Suprapubic skin (tissue), 4 donors: ENCODE results near the gene DAD1.

Source experiments
- EP300 ChIP-seq: sonication (generic); formaldehyde crosslinking; IDR thresholded peaks from one replicate; pipeline ENCODE4 v1.6.1; 2017; ENCODE audit warnings: antibody characterized with exemption
- POLR2AphosphoS5 ChIP-seq, 3 donors: sonication (generic); formaldehyde crosslinking; IDR thresholded peaks; one replicate each; pipeline ENCODE4 v1.6.1; 2017; ENCODE audit warnings: antibody characterized with exemption in 3 of 3

DNA sequence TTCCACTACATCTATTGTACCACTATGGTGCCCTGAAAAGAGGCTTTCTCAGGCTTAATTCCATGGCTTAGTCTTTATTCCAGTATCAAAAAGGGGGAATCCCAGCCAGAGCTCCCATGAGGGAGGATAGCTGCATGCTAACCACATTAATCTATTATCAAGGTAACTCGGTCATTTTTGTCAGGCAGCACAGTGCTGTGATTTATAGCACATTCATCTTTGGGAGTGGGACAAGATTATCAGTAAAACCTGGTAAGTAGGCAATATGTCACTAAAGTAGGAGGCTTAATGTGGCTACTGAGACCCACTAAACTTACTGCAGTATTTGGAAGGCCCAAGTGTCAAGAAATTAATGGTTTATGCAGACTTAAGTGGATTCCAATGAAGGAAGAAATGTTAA is 58.9 kb downstream of the DAD1 start:
- TF ChIP-seq EP300 = no peak
- TF ChIP-seq POLR2AphosphoS5 (IDR thresholded peaks at IDR 0.05) = no peak
